ENCODE data around the gene AOPEP. TPM values are rescaled to one million over a fixed set of nuclear protein-coding genes. Genes with fewer than 3 reads are reported as not detected.

The AOPEP gene, protein sequence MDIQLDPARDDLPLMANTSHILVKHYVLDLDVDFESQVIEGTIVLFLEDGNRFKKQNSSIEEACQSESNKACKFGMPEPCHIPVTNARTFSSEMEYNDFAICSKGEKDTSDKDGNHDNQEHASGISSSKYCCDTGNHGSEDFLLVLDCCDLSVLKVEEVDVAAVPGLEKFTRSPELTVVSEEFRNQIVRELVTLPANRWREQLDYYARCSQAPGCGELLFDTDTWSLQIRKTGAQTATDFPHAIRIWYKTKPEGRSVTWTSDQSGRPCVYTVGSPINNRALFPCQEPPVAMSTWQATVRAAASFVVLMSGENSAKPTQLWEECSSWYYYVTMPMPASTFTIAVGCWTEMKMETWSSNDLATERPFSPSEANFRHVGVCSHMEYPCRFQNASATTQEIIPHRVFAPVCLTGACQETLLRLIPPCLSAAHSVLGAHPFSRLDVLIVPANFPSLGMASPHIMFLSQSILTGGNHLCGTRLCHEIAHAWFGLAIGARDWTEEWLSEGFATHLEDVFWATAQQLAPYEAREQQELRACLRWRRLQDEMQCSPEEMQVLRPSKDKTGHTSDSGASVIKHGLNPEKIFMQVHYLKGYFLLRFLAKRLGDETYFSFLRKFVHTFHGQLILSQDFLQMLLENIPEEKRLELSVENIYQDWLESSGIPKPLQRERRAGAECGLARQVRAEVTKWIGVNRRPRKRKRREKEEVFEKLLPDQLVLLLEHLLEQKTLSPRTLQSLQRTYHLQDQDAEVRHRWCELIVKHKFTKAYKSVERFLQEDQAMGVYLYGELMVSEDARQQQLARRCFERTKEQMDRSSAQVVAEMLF
- total RNA-seq (10 to 100 TPM; 10.4 to 14.8 (median 11.3) TPM), total RNA-seq (4.5 to 13.6 (median 9.5) reads per million in 29 experiments)
- 11.2 TPM for total RNA-seq (2013)

DNA sequence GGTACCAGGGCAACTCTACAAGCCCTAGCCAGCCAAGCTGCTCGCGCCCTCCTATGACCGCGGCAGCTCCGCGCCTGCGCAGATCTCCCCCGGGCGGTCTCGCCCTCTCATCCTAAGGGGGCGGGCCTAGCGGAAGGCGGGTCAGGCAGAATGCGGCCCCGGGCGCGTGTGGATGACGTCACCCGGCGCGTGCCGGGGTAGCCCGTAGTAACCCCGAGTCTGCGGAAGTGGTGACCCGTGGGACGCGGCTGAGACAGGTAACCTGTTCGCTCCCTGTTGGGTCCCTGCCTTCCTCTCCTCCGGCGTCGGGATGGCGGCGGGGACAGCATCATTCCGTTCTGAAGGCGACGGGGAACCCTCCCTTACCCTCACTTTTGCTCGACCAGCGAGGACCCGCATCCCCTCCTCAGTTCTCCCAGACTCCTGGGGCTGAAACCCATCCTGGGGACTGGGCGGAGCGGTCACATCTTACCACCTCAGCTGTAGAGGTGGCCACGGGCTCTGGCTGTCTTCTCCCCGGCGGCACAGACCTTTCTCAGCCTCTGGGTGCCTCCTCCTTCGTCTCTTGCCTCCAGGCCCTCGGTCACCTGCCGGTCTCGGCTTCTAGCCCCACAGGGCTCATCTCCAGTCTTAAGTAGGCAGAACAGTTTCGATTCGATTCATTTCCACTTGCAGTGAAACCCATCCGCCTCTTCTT, at the start of gene AOPEP:
TSS of gene AOPEP (plus strand) at position 205 of the 697 bp plus-strand sequence. CDS start 33,085 bp downstream, outside the sequence.
- POLR2A ChIA-PET, result interaction anchor here (0.6 to 0.8 kb wide), 3 partner anchors 57 to 135 kb away, joined by 3 to 8 read pairs (median 3); no protein-coding TSS in a partner anchor
- H3K27me3 ChIP-seq (replicated peaks in 1 of 2; ENCODE audit: control insufficient read depth in 2 of 2, extremely low read depth in 1 of 2, insufficient read depth in 2 of 2, low read length in 1 of 2), result no peaks in the 10 kb centered on the region
- peaks cover 0 to 2% of the 10 kb centered on the region in 2 donors for H3K27me3 Mint-ChIP-seq
- peak within 1 kb of the TSS; percentile 89 for H3K27ac ChIP-seq (ENCODE audit: low read length)
- CTCF ChIA-PET, result interaction anchor here (0.6 to 0.7 kb wide), 2 partner anchors 57 to 71 kb away, joined by 3 to 4 read pairs; no protein-coding TSS in a partner anchor
- peak within 1 kb of the TSS; percentile 91 to 97 for H3K27ac Mint-ChIP-seq
- no peaks in the 10 kb centered on the region for H3K36me3 ChIP-seq (ENCODE audit: control insufficient read depth in 2 of 2, extremely low read depth in 1 of 2, insufficient read depth in 1 of 2, low read length in 1 of 2)
- peaks cover 13 to 21% (median 21%) of the 10 kb centered on the region in 3 donors for H3K4me1 Mint-ChIP-seq
- H3K4me1 ChIP-seq (ENCODE audit: control insufficient read depth in 1 of 2, extremely low read depth in 1 of 2, insufficient read depth in 2 of 2, low read length in 2 of 2), result peaks cover 6 to 13% of the 10 kb centered on the region in 2 experiments
- peak; percentile 96 to 99 (median 98) for ATAC-seq (replicated peaks in 1 of 4)
- no peaks in the 10 kb centered on the region for H3K9me3 ChIP-seq
- H3K4me3 Mint-ChIP-seq, result peak within 1 kb of the TSS; percentile 91 to 99 (median 98)
- DNase-seq, result peak; percentile 97 to 100 (median 99)
- no peaks in the 10 kb centered on the region for H3K9me3 Mint-ChIP-seq
- WGBS (ENCODE audit: insufficient coverage), result under 1% methylated on average over 48 of the region's 52 CpGs
- H3K4me3 ChIP-seq (ENCODE audit: control insufficient read depth in 1 of 2, extremely low read depth in 1 of 2, low read length in 1 of 2), result peak within 1 kb of the TSS; percentile 88 to 96
- no peaks in the 10 kb centered on the region for H3K36me3 Mint-ChIP-seq

DNA sequence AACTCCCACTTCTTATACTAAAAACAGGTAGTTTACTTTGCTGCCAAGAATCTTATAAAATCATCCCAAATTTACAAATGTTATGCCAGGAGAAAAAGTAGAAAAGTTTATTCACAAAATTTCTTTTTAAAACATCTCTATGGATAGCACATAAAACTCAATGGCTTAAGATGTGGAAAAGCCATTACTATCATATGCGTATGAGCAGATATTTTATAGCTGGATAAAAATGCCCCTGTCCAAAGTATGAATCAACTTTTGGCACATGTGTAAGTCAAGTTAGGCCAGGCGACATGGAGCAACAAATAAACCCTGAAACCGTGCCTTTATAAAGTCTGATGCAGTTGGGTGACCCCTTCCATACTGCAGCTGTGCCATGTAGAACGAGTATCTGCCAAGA, 48.6 kb upstream of the AOPEP start:
- CTCF ChIA-PET, result no interaction called here
- no peaks in the 10 kb centered on the region for H3K9me3 Mint-ChIP-seq
- H3K27ac Mint-ChIP-seq, result no peak overlapping the region
- POLR2A ChIA-PET, result interaction anchor here in 1 of 2 donors (0.6 kb wide), 1 partner anchor 23 kb away, joined by 4 read pairs; no protein-coding TSS in a partner anchor
- H3K27me3 Mint-ChIP-seq, result peaks cover 11 to 19% of the 10 kb centered on the region in 2 donors
- ATAC-seq (replicated peaks in 1 of 4), result no peak
- Histone ChIP-seq H3K9me3 (no peaks in the 10 kb centered on the region), H3K27ac (ENCODE audit: low read length) (no peak overlapping the region), H3K27me3 (replicated peaks in 1 of 2; ENCODE audit: control insufficient read depth in 2 of 2, extremely low read depth in 1 of 2, insufficient read depth in 2 of 2, low read length in 1 of 2) (peaks cover 0 to 2% of the 10 kb centered on the region in 2 experiments), H3K4me3 (ENCODE audit: control insufficient read depth in 1 of 2, extremely low read depth in 1 of 2, low read length in 1 of 2) (no peak overlapping the region), H3K4me1 (ENCODE audit: control insufficient read depth in 1 of 2, extremely low read depth in 1 of 2, insufficient read depth in 2 of 2, low read length in 2 of 2) (peaks cover 0 to 3% of the 10 kb centered on the region in 2 experiments), H3K36me3 (ENCODE audit: control insufficient read depth in 2 of 2, extremely low read depth in 1 of 2, insufficient read depth in 1 of 2, low read length in 1 of 2) (no peaks in the 10 kb centered on the region)
- peaks cover 0 to 4% (median 0%) of the 10 kb centered on the region in 3 donors for H3K4me1 Mint-ChIP-seq
- no peak overlapping the region for H3K4me3 Mint-ChIP-seq
- H3K36me3 Mint-ChIP-seq, result no peaks in the 10 kb centered on the region
- no peak for DNase-seq
- 67% methylated on average over 3 of the region's 4 CpGs for WGBS (ENCODE audit: insufficient coverage)

DNA sequence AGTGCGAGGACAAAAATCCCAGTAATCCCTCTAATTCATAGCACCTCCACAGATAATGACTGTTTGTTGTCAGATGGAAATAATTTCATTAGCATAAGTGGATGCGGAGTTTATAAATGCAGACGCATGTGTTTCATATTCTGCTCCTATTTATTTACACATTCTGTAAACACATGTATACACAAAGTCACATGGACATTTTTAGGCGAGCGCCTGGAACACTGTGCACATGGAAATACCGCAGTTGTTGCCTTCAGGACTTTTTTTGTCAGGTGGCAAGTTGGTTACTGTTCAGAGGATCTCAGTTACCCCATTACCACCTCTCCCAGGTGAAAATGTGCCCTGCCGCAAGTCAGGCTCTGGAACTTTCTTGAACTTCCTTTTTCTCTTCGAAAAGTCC, 46.9 kb upstream of the AOPEP start:
- DNase-seq (no peak), ATAC-seq (replicated peaks in 1 of 4) (no peak)
- Mint-ChIP-seq H3K27me3 (peaks cover 11 to 19% of the 10 kb centered on the region in 2 donors), H3K4me1 (peaks cover 0 to 4% (median 0%) of the 10 kb centered on the region in 3 donors), H3K27ac (no peak overlapping the region), H3K4me3 (no peak overlapping the region), H3K36me3 (no peaks in the 10 kb centered on the region), H3K9me3 (no peaks in the 10 kb centered on the region)
- Histone ChIP-seq H3K4me3 (ENCODE audit: control insufficient read depth in 1 of 2, extremely low read depth in 1 of 2, low read length in 1 of 2) (no peak overlapping the region), H3K36me3 (ENCODE audit: control insufficient read depth in 2 of 2, extremely low read depth in 1 of 2, insufficient read depth in 1 of 2, low read length in 1 of 2) (no peaks in the 10 kb centered on the region), H3K9me3 (no peaks in the 10 kb centered on the region), H3K27ac (ENCODE audit: low read length) (no peak overlapping the region), H3K27me3 (replicated peaks in 1 of 2; ENCODE audit: control insufficient read depth in 2 of 2, extremely low read depth in 1 of 2, insufficient read depth in 2 of 2, low read length in 1 of 2) (peaks cover 0 to 2% of the 10 kb centered on the region in 2 experiments), H3K4me1 (ENCODE audit: control insufficient read depth in 1 of 2, extremely low read depth in 1 of 2, insufficient read depth in 2 of 2, low read length in 2 of 2) (peaks cover 0 to 3% of the 10 kb centered on the region in 2 experiments)
- POLR2A ChIA-PET, result no interaction called here
- no CpG with 5 or more reads among the region's 8 CpGs for WGBS (ENCODE audit: insufficient coverage)
- CTCF ChIA-PET, result interaction anchor here in 1 of 2 donors (0.5 to 4.3 kb wide), 4 partner anchors 10 to 488 kb away, joined by 5 to 124 read pairs (median 24); no protein-coding TSS in a partner anchor

DNA sequence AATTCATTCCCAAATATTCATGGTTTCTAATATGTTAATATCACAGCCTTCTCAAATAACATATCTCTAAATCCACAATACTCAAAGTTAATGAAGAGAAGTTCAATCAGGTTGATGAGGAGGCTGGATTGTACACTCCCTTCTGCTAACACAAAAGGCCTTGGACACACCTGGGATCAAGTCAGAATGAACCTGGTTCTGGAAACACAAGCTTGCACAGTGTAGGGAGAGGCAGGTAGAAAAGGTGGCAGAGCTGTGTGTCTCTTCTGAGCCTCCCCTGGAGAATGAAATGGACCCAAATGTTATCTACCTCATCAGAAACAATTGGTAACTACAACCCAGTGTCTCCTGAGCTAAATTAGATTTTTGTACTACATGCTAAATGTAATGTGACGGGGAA, 46.5 kb upstream of the AOPEP start:
- Mint-ChIP-seq H3K27ac (no peak overlapping the region), H3K27me3 (peaks cover 11 to 19% of the 10 kb centered on the region in 2 donors), H3K36me3 (no peaks in the 10 kb centered on the region), H3K9me3 (no peaks in the 10 kb centered on the region), H3K4me1 (peaks cover 0 to 4% (median 0%) of the 10 kb centered on the region in 3 donors), H3K4me3 (no peak overlapping the region)
- no CpG with 5 or more reads among the region's 1 CpG for WGBS (ENCODE audit: insufficient coverage)
- no peaks in the 10 kb centered on the region for H3K36me3 ChIP-seq (ENCODE audit: control insufficient read depth in 2 of 2, extremely low read depth in 1 of 2, insufficient read depth in 1 of 2, low read length in 1 of 2)
- H3K4me1 ChIP-seq (ENCODE audit: control insufficient read depth in 1 of 2, extremely low read depth in 1 of 2, insufficient read depth in 2 of 2, low read length in 2 of 2), result peaks cover 0 to 3% of the 10 kb centered on the region in 2 experiments
- H3K27me3 ChIP-seq (replicated peaks in 1 of 2; ENCODE audit: control insufficient read depth in 2 of 2, extremely low read depth in 1 of 2, insufficient read depth in 2 of 2, low read length in 1 of 2), result peaks cover 0 to 2% of the 10 kb centered on the region in 2 experiments
- no peaks in the 10 kb centered on the region for H3K9me3 ChIP-seq
- CTCF ChIA-PET, result interaction anchor here (0.6 to 4.3 kb wide), 5 partner anchors 11 to 488 kb away, joined by 3 to 124 read pairs (median 23); no protein-coding TSS in a partner anchor
- POLR2A ChIA-PET, result no interaction called here
- H3K4me3 ChIP-seq (ENCODE audit: control insufficient read depth in 1 of 2, extremely low read depth in 1 of 2, low read length in 1 of 2), result no peak overlapping the region
- H3K27ac ChIP-seq (ENCODE audit: low read length), result no peak overlapping the region
- no peak for ATAC-seq (replicated peaks in 1 of 4)
- DNase-seq, result no peak

DNA sequence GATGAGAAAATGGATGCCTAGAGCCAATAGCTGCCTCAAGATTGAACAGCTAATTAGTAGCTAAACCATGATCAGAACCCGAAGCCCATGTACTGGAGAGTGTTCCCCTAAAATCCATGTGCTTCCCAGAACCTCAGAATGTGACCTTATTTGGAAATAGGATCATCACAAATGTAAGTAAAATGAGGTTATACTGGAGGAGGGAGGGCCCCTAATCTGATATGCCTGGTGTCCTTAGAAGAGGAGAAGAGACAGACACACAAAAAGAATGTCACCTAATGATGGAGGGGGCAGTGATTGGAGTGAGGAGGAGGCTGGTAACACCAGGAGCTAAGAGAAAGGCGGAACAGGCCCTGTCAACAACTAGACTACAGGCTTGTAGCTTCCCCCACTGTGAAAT, 45.9 kb upstream of the AOPEP start:
- DNase-seq (no peak), ATAC-seq (replicated peaks in 1 of 4) (no peak)
- ChIA-PET CTCF (interaction anchor here (0.6 to 4.3 kb wide), 8 partner anchors 11 to 487 kb away, joined by 3 to 124 read pairs (median 16); no protein-coding TSS in a partner anchor), POLR2A (no interaction called here)
- Histone ChIP-seq H3K9me3 (no peaks in the 10 kb centered on the region), H3K4me1 (ENCODE audit: control insufficient read depth in 1 of 2, extremely low read depth in 1 of 2, insufficient read depth in 2 of 2, low read length in 2 of 2) (peaks cover 0 to 3% of the 10 kb centered on the region in 2 experiments), H3K27ac (ENCODE audit: low read length) (no peak overlapping the region), H3K4me3 (ENCODE audit: control insufficient read depth in 1 of 2, extremely low read depth in 1 of 2, low read length in 1 of 2) (no peak overlapping the region), H3K27me3 (replicated peaks in 1 of 2; ENCODE audit: control insufficient read depth in 2 of 2, extremely low read depth in 1 of 2, insufficient read depth in 2 of 2, low read length in 1 of 2) (peaks cover 0 to 2% of the 10 kb centered on the region in 2 experiments), H3K36me3 (ENCODE audit: control insufficient read depth in 2 of 2, extremely low read depth in 1 of 2, insufficient read depth in 1 of 2, low read length in 1 of 2) (no peaks in the 10 kb centered on the region)
- peaks cover 11 to 19% of the 10 kb centered on the region in 2 donors for H3K27me3 Mint-ChIP-seq
- peaks cover 0 to 4% (median 0%) of the 10 kb centered on the region in 3 donors for H3K4me1 Mint-ChIP-seq
- H3K9me3 Mint-ChIP-seq, result no peaks in the 10 kb centered on the region
- H3K4me3 Mint-ChIP-seq, result no peak overlapping the region
- WGBS (ENCODE audit: insufficient coverage), result no CpG with 5 or more reads among the region's 2 CpGs
- H3K36me3 Mint-ChIP-seq, result no peaks in the 10 kb centered on the region
- no peak overlapping the region for H3K27ac Mint-ChIP-seq

Data from T-cell (primary cell).